ENCODE results near the gene AGPAT3.
A peak's percentile ranks its signal among the peaks of the same experiment; 100 is the strongest.

The AGPAT3 gene

GRCh38 chr21:43912500-43912899 is 47.5 kb downstream of the AGPAT3 start:
- no peak for TF ChIP-seq POLR2A (IDR thresholded peaks at IDR 0.05; ENCODE audit: low read depth, low read length)
- TF ChIP-seq TAF1 (IDR thresholded peaks at IDR 0.05; ENCODE audit: borderline replicate concordance, low read depth, low read length), result no peak
- FAIRE-seq (no peak), DNase-seq (ENCODE audit: insufficient read length) (no peak)

- TF ChIP-seq POLR2AphosphoS5 (IDR thresholded peaks at IDR 0.05; ENCODE audit: low read depth, low read length) (no peak), POLR2A (IDR thresholded peaks at IDR 0.05; ENCODE audit: low read depth, low read length) (no peak), TAF1 (IDR thresholded peaks at IDR 0.05; ENCODE audit: borderline replicate concordance, low read depth, low read length) (no peak)
- FAIRE-seq, result no peak
- DNase-seq (ENCODE audit: insufficient read length), result no peak
These were observed 47.9 kb downstream of the AGPAT3 start for GRCh38 chr21:43912910-43913309.

- TF ChIP-seq POLR2A (IDR thresholded peaks at IDR 0.05; ENCODE audit: low read depth, low read length) (no peak), TAF1 (IDR thresholded peaks at IDR 0.05; ENCODE audit: borderline replicate concordance, low read depth, low read length) (no peak), POLR2AphosphoS5 (IDR thresholded peaks at IDR 0.05; ENCODE audit: low read depth, low read length) (no peak)
- no peak for FAIRE-seq
- DNase-seq (ENCODE audit: insufficient read length), result no peak
These were observed 48.9 kb downstream of the AGPAT3 start for GRCh38 chr21:43913928-43914327.

GRCh38 chr21:43916076-43916475 is 51.1 kb downstream of the AGPAT3 start:
- TF ChIP-seq POLR2AphosphoS5 (IDR thresholded peaks at IDR 0.05; ENCODE audit: low read depth, low read length), result no peak
- TF ChIP-seq TAF1 (IDR thresholded peaks at IDR 0.05; ENCODE audit: borderline replicate concordance, low read depth, low read length), result no peak
- TF ChIP-seq POLR2A (IDR thresholded peaks at IDR 0.05; ENCODE audit: low read depth, low read length), result no peak
- no peak for DNase-seq (ENCODE audit: insufficient read length)

GRCh38 chr21:43916691-43917514 is 51.9 kb downstream of the AGPAT3 start:
- DNase-seq (ENCODE audit: insufficient read length) (peak; percentile 79), FAIRE-seq (peak; percentile 92)
- TF ChIP-seq POLR2A (IDR thresholded peaks at IDR 0.05; ENCODE audit: low read depth, low read length), result no peak
- TF ChIP-seq POLR2AphosphoS5 (IDR thresholded peaks at IDR 0.05; ENCODE audit: low read depth, low read length), result no peak
- TF ChIP-seq TAF1 (IDR thresholded peaks at IDR 0.05; ENCODE audit: borderline replicate concordance, low read depth, low read length), result no peak

More at GRCh38 chr21:43916076-43916475, 51.1 kb downstream of the AGPAT3 start:
- FAIRE-seq, result no peak

GRCh38 chr21:43917515-43918384 is 52.7 kb downstream of the AGPAT3 start:
- FAIRE-seq, result peak; percentile 90
- DNase-seq (ENCODE audit: insufficient read length), result no peak
- TF ChIP-seq POLR2AphosphoS5 (IDR thresholded peaks at IDR 0.05; ENCODE audit: low read depth, low read length), result no peak
- TF ChIP-seq POLR2A (IDR thresholded peaks at IDR 0.05; ENCODE audit: low read depth, low read length), result no peak
- TF ChIP-seq TAF1 (IDR thresholded peaks at IDR 0.05; ENCODE audit: borderline replicate concordance, low read depth, low read length), result no peak

- no peak for TF ChIP-seq POLR2AphosphoS5 (IDR thresholded peaks at IDR 0.05; ENCODE audit: low read depth, low read length)
- no peak for TF ChIP-seq TAF1 (IDR thresholded peaks at IDR 0.05; ENCODE audit: borderline replicate concordance, low read depth, low read length)
- TF ChIP-seq POLR2A (IDR thresholded peaks at IDR 0.05; ENCODE audit: low read depth, low read length), result no peak
- no peak for DNase-seq (ENCODE audit: insufficient read length)
- no peak for FAIRE-seq
These were observed 53.4 kb downstream of the AGPAT3 start for GRCh38 chr21:43918385-43918947.

- FAIRE-seq, result no peak
- no peak for TF ChIP-seq POLR2AphosphoS5 (IDR thresholded peaks at IDR 0.05; ENCODE audit: low read depth, low read length)
- no peak for TF ChIP-seq POLR2A (IDR thresholded peaks at IDR 0.05; ENCODE audit: low read depth, low read length)
- TF ChIP-seq TAF1 (IDR thresholded peaks at IDR 0.05; ENCODE audit: borderline replicate concordance, low read depth, low read length), result no peak
- DNase-seq (ENCODE audit: insufficient read length), result no peak
These were observed 54.3 kb downstream of the AGPAT3 start for GRCh38 chr21:43919283-43919682.

GRCh38 chr21:43919871-43920801 is 55.1 kb downstream of the AGPAT3 start:
- FAIRE-seq (peak; percentile 79), DNase-seq (ENCODE audit: insufficient read length) (no peak)
- TF ChIP-seq TAF1 (IDR thresholded peaks at IDR 0.05; ENCODE audit: borderline replicate concordance, low read depth, low read length) (no peak), POLR2AphosphoS5 (IDR thresholded peaks at IDR 0.05; ENCODE audit: low read depth, low read length) (no peak), POLR2A (IDR thresholded peaks at IDR 0.05; ENCODE audit: low read depth, low read length) (no peak)

GRCh38 chr21:43921571-43921978 is 56.6 kb downstream of the AGPAT3 start:
- FAIRE-seq (peak; percentile 42), DNase-seq (ENCODE audit: insufficient read length) (no peak)
- TF ChIP-seq POLR2AphosphoS5 (IDR thresholded peaks at IDR 0.05; ENCODE audit: low read depth, low read length) (no peak), TAF1 (IDR thresholded peaks at IDR 0.05; ENCODE audit: borderline replicate concordance, low read depth, low read length) (no peak), POLR2A (IDR thresholded peaks at IDR 0.05; ENCODE audit: low read depth, low read length) (no peak)

All from GM12892 (cell line).